GM21423 (cell line): ENCODE results near the gene MGMT.

Source experiments
- ATAC-seq: cut with Tn5 transposase; IDR thresholded peaks from one replicate; pipeline ENCODE4 v1.9.1; 2021; ENCODE audit warnings: mild to moderate bottlenecking, moderate library complexity; ENCODE audit not compliant: unreplicated experiment

The MGMT gene

DNA sequence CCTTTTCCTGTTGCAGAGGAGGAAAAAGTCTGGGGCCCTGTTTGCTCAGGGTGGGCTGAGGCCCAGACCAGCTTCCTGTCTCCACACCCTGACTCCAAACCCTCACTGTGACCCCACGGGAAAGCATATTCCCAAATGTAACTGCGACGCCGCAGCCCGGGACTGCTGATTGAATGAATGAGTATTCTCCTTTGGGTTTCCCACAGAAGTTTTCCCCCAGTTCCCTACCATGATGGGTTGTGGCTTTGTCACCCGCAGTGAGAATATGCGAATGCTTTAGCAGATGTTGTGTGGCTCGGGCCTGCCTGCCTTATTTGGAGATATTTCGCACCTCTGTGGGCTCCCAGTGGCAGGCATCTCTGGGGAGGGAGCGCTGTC lies 50.6 kb downstream of the MGMT start:
- ATAC-seq: no peak

DNA sequence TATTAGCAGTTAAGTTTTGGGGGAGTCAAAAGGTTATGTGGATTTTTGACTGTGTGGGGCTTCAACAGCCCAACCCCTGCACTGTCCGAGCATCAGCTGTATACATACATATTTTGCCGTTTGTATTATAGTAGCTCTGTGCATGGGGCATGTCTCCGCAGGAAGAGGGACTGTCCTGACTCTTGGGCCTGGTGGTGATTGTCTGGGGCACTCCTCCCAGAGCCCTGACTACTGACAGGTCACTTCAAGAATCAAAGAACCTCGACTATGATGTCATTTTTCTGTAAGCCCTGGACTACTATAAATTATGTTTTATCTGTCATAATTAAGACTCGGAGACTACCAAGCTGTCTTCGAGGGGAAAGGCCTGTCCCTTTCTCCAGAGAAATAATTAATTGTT lies 51.8 kb downstream of the MGMT start:
- no peak for ATAC-seq

DNA sequence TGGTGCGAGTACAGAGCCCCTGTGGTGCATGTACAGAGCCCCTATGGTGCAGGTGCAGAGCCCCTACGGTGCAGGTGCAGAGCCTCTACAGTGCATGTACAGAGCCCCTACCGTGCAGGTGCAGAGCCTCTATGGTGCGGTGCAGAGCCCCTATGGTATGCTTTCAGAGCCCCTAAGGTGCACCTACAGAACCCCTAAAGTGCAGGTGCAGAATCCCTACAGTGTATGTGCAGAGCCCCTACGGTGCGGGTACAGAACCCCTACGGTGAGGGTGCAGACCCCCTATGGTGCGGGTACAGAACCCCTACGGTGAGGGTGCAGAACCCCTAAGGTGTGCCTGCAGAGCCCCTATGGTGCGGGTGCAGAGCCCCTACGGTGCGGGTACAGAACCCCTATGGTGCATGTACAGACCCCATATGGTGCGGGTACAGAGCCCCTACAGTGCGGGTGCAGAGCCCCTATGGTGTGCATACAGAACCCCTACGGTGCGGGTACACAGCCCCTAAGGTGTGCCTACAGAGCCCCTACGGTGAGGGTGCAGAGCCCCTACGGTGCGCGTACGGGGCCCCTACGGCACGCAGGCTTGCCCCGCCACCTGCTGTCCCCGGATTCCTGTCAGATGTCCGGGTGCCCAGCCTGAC lies 53.5 kb downstream of the MGMT start:
- no peak for ATAC-seq

DNA sequence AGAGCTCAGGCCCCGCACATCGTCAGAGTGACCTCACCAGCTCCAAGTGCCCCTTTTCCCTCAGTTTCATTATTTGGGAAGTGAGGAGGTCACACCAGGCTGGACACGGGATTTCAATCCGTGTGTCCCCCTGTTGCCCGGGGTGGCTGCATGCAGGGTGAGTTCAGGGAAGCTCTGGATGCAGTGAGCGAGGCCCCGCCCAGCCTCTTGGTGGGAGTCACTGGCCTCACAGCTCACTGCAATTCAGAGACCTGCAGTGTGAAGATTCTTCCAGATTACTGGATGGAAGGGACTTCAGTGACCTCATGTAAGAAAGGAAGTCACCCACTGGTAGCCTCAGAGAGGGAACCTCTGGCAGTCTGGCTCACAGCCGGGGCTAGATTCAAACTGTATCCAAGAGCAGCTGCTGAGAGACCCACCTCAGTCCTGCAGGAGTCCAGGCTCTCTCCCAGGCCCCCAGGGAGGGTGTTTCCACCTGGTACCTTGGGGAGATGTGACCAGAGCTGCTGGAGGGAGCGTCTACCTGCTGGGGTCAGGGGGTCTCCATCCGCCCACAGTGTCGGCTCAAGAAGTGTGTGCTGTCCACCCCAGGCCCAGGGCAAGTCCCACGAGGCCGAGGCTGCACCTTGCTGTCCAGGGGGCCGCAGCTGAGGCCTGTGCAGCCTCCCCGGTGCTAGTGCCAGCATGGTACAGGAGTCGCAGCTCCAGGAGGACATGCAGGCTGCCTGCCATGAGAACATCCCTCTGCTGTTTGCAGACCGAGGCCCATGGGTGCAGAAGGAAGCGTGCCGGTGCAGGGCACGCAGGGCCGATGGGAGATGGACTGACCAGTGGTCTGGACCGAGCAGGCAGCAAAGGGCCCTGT lies 54.4 kb downstream of the MGMT start:
- no peak for ATAC-seq

DNA sequence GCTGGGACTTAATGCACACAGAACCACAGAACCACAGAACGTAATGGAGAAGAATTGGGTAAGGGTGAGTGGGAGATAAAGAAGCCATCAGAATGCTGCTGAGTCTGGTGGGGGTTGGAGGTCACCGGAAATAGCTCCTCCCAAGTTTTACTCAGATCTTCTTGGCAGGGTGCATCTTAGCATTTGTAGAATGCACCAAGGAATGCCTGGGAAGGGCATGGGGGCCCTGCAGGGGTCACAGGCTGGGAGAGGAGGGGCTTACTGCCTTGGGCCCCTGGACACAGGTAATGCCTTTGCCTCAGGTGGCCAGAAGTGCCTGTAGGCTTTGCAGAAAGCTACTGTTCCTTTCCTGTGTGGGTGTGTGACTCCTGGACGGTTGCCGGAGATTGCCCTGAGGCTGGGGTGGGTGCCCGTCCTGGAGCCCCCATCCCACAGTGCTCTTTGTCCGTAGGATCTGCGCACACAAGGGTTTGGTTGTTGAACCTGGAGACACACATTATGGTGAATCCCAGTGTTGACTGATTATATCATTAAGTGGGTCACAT lies 55.1 kb downstream of the MGMT start:
- ATAC-seq: no peak

DNA sequence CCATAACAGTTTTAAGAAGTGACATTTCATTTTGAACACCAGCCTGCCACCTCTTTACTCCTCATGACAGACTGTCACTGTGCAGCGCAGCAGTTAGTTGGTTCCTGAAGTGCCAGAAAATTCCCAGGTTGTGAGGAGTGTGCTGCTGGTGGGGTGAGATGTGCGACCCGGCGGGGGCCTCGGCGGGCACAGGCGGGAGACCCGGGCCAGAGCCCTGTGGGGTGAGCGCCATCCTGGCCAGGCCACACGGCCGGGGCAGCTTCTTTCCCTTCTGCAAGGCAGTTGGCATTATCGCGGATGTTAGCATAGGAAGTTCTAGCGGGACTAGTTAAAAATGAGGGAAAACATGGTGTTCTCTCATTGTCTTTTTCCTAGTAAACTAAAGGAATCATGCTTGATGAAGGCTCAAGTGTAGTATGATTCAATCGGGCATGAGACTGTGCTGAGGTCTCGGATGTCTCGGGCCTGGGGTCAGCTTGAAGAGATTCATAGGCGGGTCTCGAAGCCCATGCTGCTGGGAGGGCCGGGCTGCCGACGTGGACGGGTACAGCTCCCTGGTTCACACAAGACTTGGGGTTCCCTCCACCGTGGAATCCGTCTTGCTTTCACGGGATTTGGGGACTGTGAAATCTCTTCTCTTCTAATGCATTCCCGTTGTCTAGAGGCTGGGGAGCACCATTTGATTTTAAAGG lies 56.1 kb downstream of the MGMT start:
- ATAC-seq: no peak

DNA sequence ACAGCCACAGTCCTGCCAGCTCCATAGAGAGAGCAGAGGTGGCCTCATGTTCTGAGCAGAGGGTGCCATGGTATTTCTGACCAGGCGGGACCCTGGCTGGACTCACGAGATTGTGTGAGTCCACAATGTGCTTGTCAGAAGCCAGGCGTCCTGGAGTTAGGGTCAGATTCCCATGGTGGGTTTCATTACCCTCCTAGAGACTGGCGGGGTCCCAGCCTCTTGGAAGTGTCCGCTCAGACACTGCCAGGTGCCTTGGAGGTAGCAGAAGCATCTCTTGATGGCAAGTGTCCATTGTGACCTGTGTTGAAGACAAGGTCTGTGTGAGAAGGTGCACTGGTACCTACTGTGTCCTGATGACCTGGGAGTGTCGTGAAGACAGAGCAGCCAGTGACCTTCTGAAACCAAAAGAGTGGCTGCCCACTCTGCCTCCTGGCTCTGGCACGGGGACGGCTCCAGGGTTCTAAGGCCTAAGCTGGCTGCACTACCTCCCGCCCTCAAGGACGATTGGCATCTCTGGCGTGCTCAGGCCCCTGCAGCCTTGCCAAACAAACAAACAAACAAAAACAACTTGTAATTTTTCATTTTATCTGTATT lies 56.8 kb downstream of the MGMT start:
- no peak for ATAC-seq

DNA sequence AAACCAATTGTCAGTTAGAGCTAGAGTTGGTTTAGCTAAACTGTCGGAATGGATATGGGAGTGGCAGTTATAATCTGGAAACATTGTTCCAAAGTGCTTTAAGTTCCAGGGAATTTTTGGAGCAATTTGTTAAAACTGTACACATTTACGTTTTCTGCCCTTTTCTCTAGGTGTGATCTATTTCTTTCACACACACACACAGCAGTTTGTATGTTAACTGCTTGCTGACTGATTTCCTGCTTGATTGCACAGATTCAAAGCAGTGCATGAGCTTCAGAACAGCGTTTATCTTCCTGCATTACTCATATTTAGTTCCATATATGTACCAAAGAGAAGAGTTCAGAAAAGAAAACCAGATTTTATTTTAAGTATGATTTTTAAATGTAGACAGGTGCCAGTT lies 57.9 kb downstream of the MGMT start:
- ATAC-seq: no peak

DNA sequence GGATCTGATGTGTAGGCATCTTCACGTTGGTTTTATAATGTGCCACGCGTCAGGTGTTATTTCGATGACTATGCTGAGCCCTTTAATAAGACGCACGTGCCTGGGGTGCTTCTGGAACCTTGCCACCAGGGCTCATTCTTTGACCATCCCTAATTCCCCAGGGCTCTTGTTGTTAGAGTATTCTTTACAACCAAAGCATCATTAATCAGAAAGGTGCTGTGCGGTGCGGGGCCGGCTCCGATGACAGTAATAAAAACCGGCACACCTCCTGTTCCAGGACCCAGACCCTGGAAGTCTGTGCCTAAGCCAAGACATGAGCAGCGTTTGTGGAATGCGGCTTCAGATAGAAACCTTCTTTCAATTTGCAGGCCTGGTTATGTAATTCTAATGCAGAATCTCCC lies 58.4 kb downstream of the MGMT start:
- ATAC-seq: no peak

DNA sequence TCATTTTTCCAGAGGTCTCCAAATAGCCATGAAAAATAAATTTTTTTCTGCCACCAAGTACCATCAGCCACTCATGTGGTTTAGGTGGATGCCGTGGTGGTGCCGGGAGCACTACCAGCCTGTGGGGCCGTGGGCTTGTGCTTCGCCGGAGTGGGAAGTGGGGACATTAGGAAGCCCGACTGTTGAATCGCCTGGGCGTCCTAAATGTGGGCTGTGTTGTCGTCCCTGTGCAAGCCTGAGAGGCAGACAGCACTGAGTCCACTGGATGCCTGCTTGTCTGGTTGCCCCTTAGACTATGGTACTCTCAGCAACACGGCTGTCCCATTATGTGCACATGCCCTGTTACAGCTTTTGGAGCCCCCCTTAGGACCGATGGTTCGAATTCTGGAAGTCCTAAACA lies 59.9 kb downstream of the MGMT start:
- ATAC-seq: no peak

DNA sequence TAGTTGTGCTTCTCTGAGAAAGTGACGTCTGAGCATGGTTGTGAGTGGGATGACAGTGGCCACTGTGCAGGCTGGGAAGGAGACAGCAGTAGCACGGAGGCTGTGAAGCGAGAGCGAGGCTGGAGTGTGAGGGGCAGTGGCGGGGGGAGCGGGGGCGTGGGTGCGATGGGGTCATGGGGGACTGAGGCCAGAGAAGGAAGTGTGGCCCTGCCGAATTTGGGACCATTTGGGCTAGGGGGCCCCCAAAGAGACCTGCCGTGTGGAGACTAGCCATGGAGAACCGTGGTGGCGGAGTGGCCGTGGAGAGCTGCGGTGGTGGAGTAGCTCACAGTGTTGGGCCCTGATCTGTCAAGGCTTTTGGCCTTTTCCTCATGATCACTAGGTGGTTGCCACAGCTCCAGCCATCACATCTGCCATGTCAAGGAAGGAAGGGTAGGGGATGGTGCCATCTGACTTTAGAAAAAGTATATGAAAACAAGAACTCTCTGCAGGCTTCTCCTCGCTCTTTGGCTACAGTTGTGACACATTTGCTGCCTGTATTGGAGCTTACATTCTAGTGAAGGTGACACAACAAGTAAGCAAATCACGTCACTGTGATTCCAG lies 61.4 kb downstream of the MGMT start:
- ATAC-seq: no peak

DNA sequence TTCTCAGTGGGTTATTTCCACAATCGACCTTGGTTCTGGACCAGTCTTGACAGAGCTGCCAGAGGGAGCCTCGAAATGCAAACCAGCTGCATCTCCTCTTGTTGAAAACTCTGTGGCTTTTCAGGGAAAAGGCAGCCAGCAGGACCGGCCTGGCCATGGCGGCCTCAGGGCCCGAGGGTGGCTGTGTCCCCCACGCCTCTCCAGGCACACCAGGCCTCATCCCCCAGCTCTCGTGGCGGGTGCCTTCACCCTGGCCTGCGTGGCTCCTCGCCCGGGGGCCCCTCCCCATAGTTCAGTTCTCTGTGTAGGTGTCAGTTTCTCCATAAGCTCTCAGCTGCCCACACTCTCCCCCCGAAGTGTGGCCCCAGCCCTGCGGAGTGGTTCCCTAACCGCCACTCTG lies 63.5 kb downstream of the MGMT start:
- ATAC-seq: no peak

DNA sequence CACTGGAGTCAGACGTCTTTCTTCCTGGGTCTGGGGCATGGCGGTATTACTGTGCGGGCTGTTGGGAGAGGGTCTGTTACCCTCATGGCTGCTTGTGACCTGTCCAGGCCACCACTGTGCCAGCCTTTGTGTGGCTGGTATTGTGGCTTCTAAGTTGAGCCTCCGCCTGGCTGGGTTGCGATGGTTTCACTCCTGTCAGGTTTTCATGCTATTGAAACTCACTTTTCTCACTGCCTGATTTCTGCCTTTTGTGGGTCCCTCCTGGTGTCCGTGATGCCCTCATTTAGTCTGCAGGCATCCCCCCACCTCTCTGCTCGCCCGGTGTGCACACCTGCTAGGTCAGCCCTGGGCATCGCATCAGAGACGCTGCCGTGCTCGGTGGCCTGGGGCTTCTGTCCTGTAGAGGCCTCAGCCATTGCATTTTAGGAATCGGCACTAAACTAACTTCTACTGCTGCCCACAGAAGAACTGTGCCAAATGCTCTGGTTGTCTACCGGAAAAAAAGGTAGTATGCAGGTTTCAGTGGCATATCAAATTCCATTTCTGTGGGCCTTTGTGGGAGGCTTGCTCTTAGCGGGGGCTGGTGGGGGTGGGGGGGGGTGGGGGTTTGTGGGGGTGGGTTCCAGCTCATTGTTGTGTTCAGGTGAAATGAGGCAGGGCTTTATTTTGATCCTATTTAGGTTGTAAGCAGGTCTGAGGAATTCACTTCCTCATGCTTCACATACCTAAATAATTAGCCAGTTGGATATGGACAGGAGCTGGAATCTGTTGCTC lies 64.3 kb downstream of the MGMT start:
- no peak for ATAC-seq

DNA sequence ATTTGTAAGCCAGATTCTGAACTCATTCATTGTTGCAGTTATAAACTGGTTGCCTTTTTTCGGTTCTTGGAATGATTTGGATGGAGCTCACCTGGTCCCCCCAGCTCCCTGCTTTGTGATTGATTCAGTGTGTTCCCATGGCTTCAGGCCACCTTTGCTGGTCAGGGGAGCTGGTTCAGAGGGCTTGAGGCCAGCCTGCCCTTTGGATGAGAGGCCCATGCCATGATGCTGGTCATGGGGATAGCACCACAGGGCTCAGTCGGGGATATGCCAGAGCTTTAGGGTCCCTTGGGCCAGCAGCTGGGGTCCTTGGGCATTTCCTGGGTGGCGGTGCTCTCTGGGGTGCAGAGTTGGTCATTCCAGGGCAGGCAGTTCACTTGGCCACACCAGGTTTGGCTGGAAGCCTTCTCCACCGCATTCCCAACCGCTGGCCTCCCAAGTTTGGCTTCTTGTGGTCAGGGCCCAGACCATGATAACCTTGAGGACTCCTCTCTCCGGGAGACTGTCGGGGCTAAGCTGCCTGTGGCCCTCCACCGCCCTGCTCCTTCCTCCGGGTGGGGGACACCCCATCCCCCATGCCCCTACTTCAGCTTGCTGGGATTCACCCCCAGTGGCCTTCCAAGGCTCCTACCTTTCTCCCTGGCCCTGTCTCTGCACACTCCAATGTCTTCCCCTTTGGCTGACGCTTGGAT lies 65.1 kb downstream of the MGMT start:
- no peak for ATAC-seq

DNA sequence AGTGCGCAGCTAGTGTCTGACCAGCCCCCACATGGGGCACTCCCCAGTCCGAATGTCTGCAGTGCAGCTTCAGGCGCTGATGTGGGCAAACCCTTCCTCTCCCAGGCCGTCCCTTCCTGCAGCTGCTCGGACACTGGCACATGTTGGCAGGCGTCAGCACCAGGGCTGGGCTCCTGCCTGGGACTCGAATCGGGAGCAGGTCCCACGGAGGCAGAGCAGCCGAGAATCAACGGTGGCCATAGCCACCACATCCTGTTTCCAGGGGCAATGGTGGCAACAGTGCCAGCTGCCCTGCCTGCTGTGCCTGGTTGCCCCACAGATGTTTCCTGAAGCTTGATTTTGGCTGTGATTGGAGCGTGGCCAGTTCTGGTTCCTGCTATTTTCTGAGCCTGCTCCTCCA lies 65.8 kb downstream of the MGMT start:
- ATAC-seq: no peak

DNA sequence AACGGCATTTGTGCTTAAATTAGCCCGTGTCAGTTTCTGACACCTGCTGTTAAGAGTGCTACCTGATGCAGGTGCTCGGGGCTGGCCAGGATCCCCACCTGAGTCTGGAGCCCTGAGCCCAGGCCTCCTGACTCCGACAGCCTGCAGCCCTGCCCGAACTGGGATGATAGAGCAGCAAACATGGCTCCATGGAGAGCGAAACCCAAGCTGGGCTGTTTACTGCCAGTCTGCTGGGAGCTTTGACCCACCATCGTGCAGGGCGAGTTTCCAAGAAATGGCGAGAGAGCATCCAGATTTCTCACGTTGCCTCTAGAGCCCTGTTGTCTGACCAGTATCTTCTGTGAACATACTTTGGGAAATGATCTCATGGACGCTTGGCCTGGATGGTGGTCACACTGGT lies 66.2 kb downstream of the MGMT start:
- ATAC-seq: no peak

DNA sequence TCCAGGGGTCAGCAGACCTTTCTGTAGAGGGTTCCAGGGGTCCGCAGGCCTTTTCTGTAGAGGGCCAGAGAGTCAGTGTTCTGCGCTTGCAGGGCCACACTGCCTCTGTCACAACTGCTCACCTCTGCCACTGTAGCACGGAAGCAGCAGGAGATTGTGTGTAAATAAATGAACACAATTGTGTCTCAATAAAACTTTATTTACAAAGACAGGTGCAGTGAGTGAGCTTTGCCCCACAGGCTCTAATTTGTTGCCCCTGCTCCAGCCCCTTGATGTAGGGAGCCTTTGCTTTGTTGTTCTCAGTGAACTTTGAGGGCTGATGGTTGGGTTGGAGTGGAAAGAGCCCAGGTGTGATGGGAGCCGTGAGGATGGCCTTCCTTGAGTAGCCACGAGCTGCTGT lies 67.8 kb downstream of the MGMT start:
- no peak for ATAC-seq

DNA sequence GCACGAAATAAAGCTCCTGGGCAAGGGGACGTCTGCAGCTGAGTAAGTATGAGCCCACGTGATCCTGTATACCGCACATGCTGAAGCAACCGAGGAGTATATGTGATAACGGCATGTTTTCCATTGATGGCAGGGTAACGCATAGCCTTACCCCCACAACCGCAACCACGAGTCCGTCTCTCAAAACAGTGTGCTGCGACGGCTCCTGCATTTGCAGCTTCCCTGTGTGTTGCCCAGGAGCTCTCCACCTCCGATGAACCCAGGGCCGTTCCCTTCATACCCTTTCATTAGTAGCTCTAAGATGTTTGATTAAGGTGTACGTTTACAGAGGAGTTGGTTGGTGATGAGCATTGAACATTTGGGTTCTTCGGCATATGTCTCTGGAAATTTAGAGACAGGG lies 69.3 kb downstream of the MGMT start:
- ATAC-seq: no peak

DNA sequence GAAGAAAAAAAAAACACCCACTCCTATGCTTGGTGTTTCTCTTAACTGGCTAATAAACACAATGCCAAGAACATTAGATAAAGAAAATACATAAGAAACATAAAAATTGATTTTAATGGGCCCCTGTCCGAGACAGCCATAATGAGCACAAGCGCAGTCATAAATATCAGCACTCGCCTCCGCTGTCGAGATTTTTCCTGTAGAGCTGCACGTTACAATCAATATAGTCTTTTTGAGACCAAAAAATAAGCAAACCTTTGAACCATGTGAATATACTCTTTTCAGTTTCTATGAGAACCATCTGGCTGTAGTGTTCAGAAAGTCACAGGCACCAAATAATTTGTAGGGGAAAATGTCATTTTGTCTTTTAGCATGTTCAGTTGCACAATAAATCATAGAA lies 70.1 kb downstream of the MGMT start:
- ATAC-seq: no peak

DNA sequence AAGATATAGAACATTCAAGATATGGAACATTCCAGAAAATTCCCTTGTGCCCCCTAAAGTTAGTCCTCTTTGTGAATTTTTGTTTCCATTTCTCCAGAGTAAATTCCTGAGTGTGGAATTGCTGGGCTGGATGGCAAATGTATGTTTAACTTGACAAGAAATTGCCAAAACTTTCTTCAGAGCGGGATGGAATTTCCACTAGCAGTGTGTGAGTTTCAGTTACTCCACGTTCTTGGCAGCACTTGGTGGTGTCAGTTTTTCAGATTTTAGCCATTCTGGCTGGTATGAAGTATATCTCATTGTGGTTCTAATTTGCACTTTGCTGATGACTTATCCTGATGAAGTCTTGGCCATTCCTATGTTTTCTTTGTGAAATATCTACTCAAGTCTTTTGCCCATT lies 71.2 kb downstream of the MGMT start:
- no peak for ATAC-seq
